Endothelial cell of umbilical vein (primary cell): ENCODE results near the gene CDKL4. TPM values are rescaled to one million over a fixed set of nuclear protein-coding genes. Genes with fewer than 3 reads are reported as not detected.

ENCODE experiments used
- BruUV-seq: library from RNA; stranded (reverse); fragments of 400-500 nt; replicated peaks from 2 replicates; lab custom pipeline; 2021; lab: Mats Ljungman, UMichigan
- CTCF ChIA-PET: fragments of 300-600, 350-600 bp; sonication (Branson Sonifier 250); formaldehyde crosslinking; loops from one replicate; lab custom pipeline; 2021; ENCODE audit warnings: antibody characterized with exemption, inconsistent platforms; lab: Charles Lee
- POLR2A ChIA-PET: fragments of 300-600, 350-600 bp; sonication (Branson Sonifier 250); formaldehyde crosslinking; loops from one replicate; lab custom pipeline; 2021; ENCODE audit warnings: antibody characterized with exemption, inconsistent platforms; lab: Charles Lee
- DNase-seq: peaks from one replicate; pipeline ENCODE4 v3.0.0-alpha.2; 2011; ENCODE audit warnings: low read depth, low spot score
- FAIRE-seq: peaks from 2 replicates; lab custom pipeline; 2011; peaks lifted over from hg19 to GRCh38; lab: Jason Lieb, UNC
- H2AFZ ChIP-seq: 2 replicates; pipeline ENCODE4 v1.6.0; 2012; ENCODE audit warnings: low read depth, low read length, control low read depth, inconsistent platforms
- H3K27ac ChIP-seq: 2 replicates; pipeline ENCODE4 v1.5.1; 2011; ENCODE audit warnings: low read depth, mild to moderate bottlenecking, control low read depth, low read length, moderate library complexity; ENCODE audit not compliant: insufficient read depth
- H3K27me3 ChIP-seq, 2 experiments: 2 replicates each; pipeline versions ENCODE4 v1.6.0 to v1.6.1; 2011; ENCODE audit warnings: low read length in 2 of 2, mixed read lengths in 1 of 2; ENCODE audit not compliant: control insufficient read depth in 2 of 2, insufficient read depth in 2 of 2
- H3K36me3 ChIP-seq, 2 experiments: 2 replicates in 1 of 2; 3 replicates in 1 of 2; pipeline ENCODE4 v1.5.1; 2011; ENCODE audit warnings: low read length in 2 of 2, mild to moderate bottlenecking in 1 of 2, moderate library complexity in 1 of 2; ENCODE audit not compliant: control insufficient read depth in 2 of 2, insufficient read depth in 2 of 2; ENCODE audit errors: extremely low read depth in 1 of 2
- H3K4me1 ChIP-seq: 3 replicates; pipeline ENCODE4 v1.5.1; 2011; ENCODE audit warnings: mild to moderate bottlenecking, low read length; ENCODE audit not compliant: control insufficient read depth, insufficient read depth; ENCODE audit errors: extremely low read depth
- H3K4me2 ChIP-seq: 2 replicates; pipeline ENCODE4 v1.6.1; 2011; ENCODE audit warnings: low read length, control low read depth, mixed read lengths; ENCODE audit not compliant: insufficient read depth
- H3K4me3 ChIP-seq, 3 experiments: fragments of 200-600 bp in 1 of 3; sonication (generic), shearing (Covaris generic) in 1 of 3; replicated peaks in 1 of 3; 2 replicates each; pipeline ENCODE4 v1.5.1; 2011 to 2016; ENCODE audit warnings: control low read depth in 3 of 3, low read length in 3 of 3, mild to moderate bottlenecking in 2 of 3, inconsistent platforms in 1 of 3, low read depth in 1 of 3, moderate library complexity in 1 of 3; ENCODE audit not compliant: insufficient read depth in 1 of 3
- H3K79me2 ChIP-seq: 2 replicates; pipeline ENCODE4 v1.6.0; 2012; ENCODE audit warnings: low read length, inconsistent platforms; ENCODE audit not compliant: control insufficient read depth, insufficient read depth
- H3K9ac ChIP-seq: replicated peaks from 2 replicates; pipeline ENCODE3; 2011; ENCODE audit warnings: low read length, control low read depth; ENCODE audit not compliant: insufficient read depth; ENCODE audit errors: extremely low read depth
- H3K9me1 ChIP-seq: replicated peaks from 3 replicates; pipeline ENCODE4 v1.6.0; 2011; ENCODE audit warnings: mild to moderate bottlenecking, low read length; ENCODE audit not compliant: control insufficient read depth, insufficient read depth; ENCODE audit errors: extremely low read depth
- H3K9me3 ChIP-seq: replicated peaks from 2 replicates; pipeline ENCODE4 v1.5.1; 2012; ENCODE audit warnings: low read length, inconsistent platforms; ENCODE audit not compliant: control insufficient read depth, insufficient read depth
- H4K20me1 ChIP-seq: replicated peaks from 2 replicates; pipeline ENCODE3; 2011; ENCODE audit warnings: mild to moderate bottlenecking, low read length; ENCODE audit not compliant: control insufficient read depth, insufficient read depth; ENCODE audit errors: extremely low read depth
- CTCF ChIP-seq, 2 donors: IDR thresholded peaks; 1 replicate in 1 of 2; 2 replicates in 1 of 2; pipeline ENCODE4 v1.5.1; 2011; ENCODE audit warnings: low read length in 2 of 2, mild to moderate bottlenecking in 2 of 2, moderate library complexity in 2 of 2, control low read depth in 1 of 2, inconsistent platforms in 1 of 2, low read depth in 1 of 2; ENCODE audit not compliant: insufficient read depth in 1 of 2; ENCODE audit errors: extremely low read depth in 1 of 2
- FOS ChIP-seq: IDR thresholded peaks from 2 replicates; pipeline ENCODE4 v1.6.1; 2011; ENCODE audit warnings: mild to moderate bottlenecking, low read length, moderate library complexity, borderline replicate concordance; ENCODE audit not compliant: insufficient read depth
- GATA2 ChIP-seq: IDR thresholded peaks from 2 replicates; pipeline ENCODE4 v1.7.0; 2011; ENCODE audit warnings: low read depth, mild to moderate bottlenecking, moderate library complexity, mixed read lengths, low read length; ENCODE audit not compliant: insufficient read length, insufficient read depth
- MAX ChIP-seq: IDR thresholded peaks from 2 replicates; pipeline ENCODE4 v1.6.1; 2011; ENCODE audit not compliant: insufficient read depth, insufficient read length
- POLR2A ChIP-seq: IDR thresholded peaks from 2 replicates; pipeline ENCODE4 v1.6.1; 2012; ENCODE audit warnings: low read depth, mild to moderate bottlenecking, control low read depth, low read length
- POLR2AphosphoS5 ChIP-seq: IDR thresholded peaks from 2 replicates; pipeline ENCODE4 v1.6.1; 2012; ENCODE audit warnings: low read depth, mild to moderate bottlenecking, control low read depth, low read length, moderate library complexity; ENCODE audit not compliant: insufficient read depth
- dilution Hi-C: fragments of 300-500 bp; cut with MboI; formaldehyde crosslinking; loops from one replicate; pipeline ENCODE4 v1.15.0; 2019; ENCODE audit warnings: low sequenced_read_pairs; ENCODE audit not compliant: extremely low pct_ligation_motif_present
- intact Hi-C: fragments of 100-400 bp; cut with micrococcal nuclease; formaldehyde crosslinking; loops from one replicate; pipeline ENCODE4 v1.10.0; 2022
- polyA plus RNA-seq, 4 experiments: library from polyadenylated mRNA; depleted of rRNA in 3 of 4; stranded (reverse) in 3 of 4; unstranded in 1 of 4; fragments of >200 nt; gene quantifications; 2 replicates each; pipeline versions ENCODE4 v1.2.1 to v1.2.3, GENCODE V29; 2011 to 2012; ENCODE audit warnings: missing spikeins in 1 of 4
- total RNA-seq: library from RNA; stranded (reverse); gene quantifications from 2 replicates; pipeline ENCODE4 v1.2.3, GENCODE V29; 2021

The CDKL4 gene
- total and polyA plus RNA-seq, 2 donors (not counting 3 experiments of a cell fraction or from before 2014, with no cell fraction given): 0.17 to 0.75 TPM

GRCh38 chr2:39160982-39161381 lies 82.8 kb downstream of the CDKL4 start:
- H3K9ac ChIP-seq: no peak overlapping the region
- DNase-seq (no peak), FAIRE-seq (no peak)
- dilution Hi-C loops: no loop called here
- no peaks in the 10 kb centered on the region for H3K36me3 ChIP-seq
- no peaks in the 10 kb centered on the region for H3K4me1 ChIP-seq
- H3K27ac ChIP-seq: no peak overlapping the region
- no peak for TF ChIP-seq FOS
- TF ChIP-seq MAX: no peak
- no peak for TF ChIP-seq POLR2A
- no peak for TF ChIP-seq POLR2AphosphoS5
- no peak for TF ChIP-seq GATA2
- TF ChIP-seq CTCF (IDR thresholded peaks at IDR 0.05; ENCODE audit: extremely low read depth in 1 of 2, insufficient read depth in 1 of 2, low read depth in 1 of 2, low read length in 2 of 2): no peak
- no peak overlapping the region for H2AFZ ChIP-seq
- intact Hi-C loops: no loop called here
- ChIA-PET CTCF (interaction anchor here (1.3 kb wide), 1 partner anchor 214 kb away, joined by 4 read pairs; no protein-coding TSS in a partner anchor), POLR2A (no interaction called here)
- H3K4me2 ChIP-seq: no peak overlapping the region
- no peak overlapping the region for H3K4me3 ChIP-seq
- no peaks in the 10 kb centered on the region for H4K20me1 ChIP-seq
- BruUV-seq: no TSS peak
- H3K9me3 ChIP-seq: no peaks in the 10 kb centered on the region
- no peaks in the 10 kb centered on the region for H3K9me1 ChIP-seq
- H3K27me3 ChIP-seq: no peaks in the 10 kb centered on the region
- no peaks in the 10 kb centered on the region for H3K79me2 ChIP-seq
